ENCODE data around the gene SLC43A1. TPM values are rescaled to one million over a fixed set of nuclear protein-coding genes. Genes with fewer than 3 reads are reported as not detected.
"Not testable (repeated sequence)": the region's sequence is repeated elsewhere in the genome, so short reads cannot be mapped to it uniquely, and the experiment has no call there.

Gene SLC43A1
- total and polyA plus RNA-seq, 8 donors: 11.7 to 25.3 (median 18.0) TPM

- DNase-seq: peak; percentile 85 to 96 (median 90)
These were observed 58.4 kb downstream of the SLC43A1 start for GRCh38 chr11:57456960-57457642.

GRCh38 chr11:57453543-57454177 lies 61.8 kb downstream of the SLC43A1 start:
- DNase-seq (no peak), ATAC-seq (no peak)
- Histone ChIP-seq H3K27me3 (peaks cover 0 to 19% of the 10 kb centered on the region in 2 donors), H3K9me3 (no peaks in the 10 kb centered on the region), H3K27ac (no peak overlapping the region), H3K4me1 (peaks cover 17 to 19% of the 10 kb centered on the region in 2 donors), H3K36me3 (no peaks in the 10 kb centered on the region), H3K4me3 (no peak overlapping the region)
- no peak for TF ChIP-seq CTCF (IDR thresholded peaks at IDR 0.05)
- intact Hi-C loops (cut with DNase I): no loop called here

More at GRCh38 chr11:57456960-57457642, 58.4 kb downstream of the SLC43A1 start:
- H3K27me3 ChIP-seq: peaks cover 11 to 53% of the 10 kb centered on the region in 2 donors
- peak; percentile 93 for ATAC-seq
- no peak overlapping the region for H3K27ac ChIP-seq
- TF ChIP-seq CTCF (IDR thresholded peaks at IDR 0.05): peak; percentile 97 to 99
- intact Hi-C loops (cut with DNase I): loop anchor here in 1 of 2 donors (5.0 kb wide), 1 partner anchor 70 kb away; no protein-coding TSS in a partner anchor
- no peaks in the 10 kb centered on the region for H3K36me3 ChIP-seq
- H3K4me3 ChIP-seq: no peak overlapping the region
- H3K9me3 ChIP-seq: no peaks in the 10 kb centered on the region
- peaks cover 31 to 44% of the 10 kb centered on the region in 2 donors for H3K4me1 ChIP-seq

GRCh38 chr11:57446055-57446454 lies 69.4 kb downstream of the SLC43A1 start:
- intact Hi-C loops (cut with DNase I): no loop called here
- TF ChIP-seq CTCF (IDR thresholded peaks at IDR 0.05): no peak
- H3K27me3 ChIP-seq: no peaks in the 10 kb centered on the region
- H3K9me3 ChIP-seq: no peaks in the 10 kb centered on the region
- no peaks in the 10 kb centered on the region for H3K4me1 ChIP-seq
- H3K27ac ChIP-seq: no peak overlapping the region
- H3K4me3 ChIP-seq: no peak overlapping the region
- no peaks in the 10 kb centered on the region for H3K36me3 ChIP-seq
- ATAC-seq (no peak), DNase-seq (no peak)

GRCh38 chr11:57445122-57445394 lies 70.4 kb downstream of the SLC43A1 start:
- H3K27me3 ChIP-seq; H3K4me3 ChIP-seq; H3K4me1 ChIP-seq; DNase-seq; H3K27ac ChIP-seq; intact Hi-C loops (cut with DNase I); ATAC-seq; H3K9me3 ChIP-seq; H3K36me3 ChIP-seq: not testable (repeated sequence)

GRCh38 chr11:57444362-57445121 lies 71.0 kb downstream of the SLC43A1 start:
- Histone ChIP-seq H3K9me3 (no peaks in the 10 kb centered on the region), H3K4me3 (no peak overlapping the region), H3K27me3 (no peaks in the 10 kb centered on the region), H3K4me1 (no peaks in the 10 kb centered on the region), H3K27ac (no peak overlapping the region), H3K36me3 (no peaks in the 10 kb centered on the region)
- intact Hi-C loops (cut with DNase I): no loop called here
- ATAC-seq (no peak), DNase-seq (no peak)
- no peak for TF ChIP-seq CTCF (IDR thresholded peaks at IDR 0.05)

Measured in left lung (tissue), 10 donors.